AG09309 (cell line): ENCODE data around the gene PSMC3IP.
"Not testable (repeated sequence)": the region's sequence is repeated elsewhere in the genome, so short reads cannot be mapped to it uniquely, and the experiment has no call there.

Source experiments
- DNase-seq: peaks from one replicate; pipeline ENCODE4 v3.0.0-alpha.2; 2010; ENCODE audit warnings: low read depth
- H3K4me3 ChIP-seq: 2 replicates; pipeline ENCODE4 v1.5.1; 2011; ENCODE audit warnings: mild to moderate bottlenecking, low read depth, low read length, moderate library complexity; ENCODE audit not compliant: control insufficient read depth
- TF ChIP-seq, protein P1 (sequence below): IDR thresholded peaks from 2 replicates; pipeline ENCODE4 v1.5.1; 2011; ENCODE audit warnings: mild to moderate bottlenecking, low read depth, low read length, inconsistent platforms; ENCODE audit not compliant: insufficient read depth, control insufficient read depth; ENCODE audit errors: missing control alignments

PSMC3IP gene

DNA sequence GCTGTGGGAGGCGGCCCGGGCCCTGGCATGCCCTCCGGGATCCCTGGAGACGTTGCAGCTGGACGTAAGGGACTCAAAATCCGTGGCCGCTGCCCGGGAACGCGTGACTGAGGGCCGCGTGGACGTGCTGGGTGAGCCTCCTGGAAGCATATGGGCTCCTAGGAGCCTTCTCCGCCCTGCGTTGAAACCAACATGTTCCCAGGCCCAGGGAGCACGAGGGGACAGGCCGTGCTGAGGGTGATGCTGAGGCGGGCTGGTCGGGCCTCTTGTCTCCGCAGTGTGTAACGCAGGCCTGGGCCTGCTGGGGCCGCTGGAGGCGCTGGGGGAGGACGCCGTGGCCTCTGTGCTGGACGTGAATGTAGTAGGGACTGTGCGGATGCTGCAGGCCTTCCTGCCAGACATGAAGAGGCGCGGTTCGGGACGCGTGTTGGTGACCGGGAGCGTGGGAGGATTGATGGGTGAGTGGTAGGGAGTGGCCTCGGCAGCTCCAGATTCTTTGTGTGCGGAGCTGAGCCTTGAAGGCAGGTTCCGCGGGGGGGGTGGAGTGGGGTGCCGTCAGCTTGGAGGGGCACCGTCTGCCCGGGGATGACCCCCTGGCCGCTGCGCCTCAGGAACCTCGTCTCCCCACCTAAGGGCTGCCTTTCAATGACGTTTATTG is 24.2 kb downstream of the PSMC3IP start:
- TF ChIP-seq, protein P1, sequence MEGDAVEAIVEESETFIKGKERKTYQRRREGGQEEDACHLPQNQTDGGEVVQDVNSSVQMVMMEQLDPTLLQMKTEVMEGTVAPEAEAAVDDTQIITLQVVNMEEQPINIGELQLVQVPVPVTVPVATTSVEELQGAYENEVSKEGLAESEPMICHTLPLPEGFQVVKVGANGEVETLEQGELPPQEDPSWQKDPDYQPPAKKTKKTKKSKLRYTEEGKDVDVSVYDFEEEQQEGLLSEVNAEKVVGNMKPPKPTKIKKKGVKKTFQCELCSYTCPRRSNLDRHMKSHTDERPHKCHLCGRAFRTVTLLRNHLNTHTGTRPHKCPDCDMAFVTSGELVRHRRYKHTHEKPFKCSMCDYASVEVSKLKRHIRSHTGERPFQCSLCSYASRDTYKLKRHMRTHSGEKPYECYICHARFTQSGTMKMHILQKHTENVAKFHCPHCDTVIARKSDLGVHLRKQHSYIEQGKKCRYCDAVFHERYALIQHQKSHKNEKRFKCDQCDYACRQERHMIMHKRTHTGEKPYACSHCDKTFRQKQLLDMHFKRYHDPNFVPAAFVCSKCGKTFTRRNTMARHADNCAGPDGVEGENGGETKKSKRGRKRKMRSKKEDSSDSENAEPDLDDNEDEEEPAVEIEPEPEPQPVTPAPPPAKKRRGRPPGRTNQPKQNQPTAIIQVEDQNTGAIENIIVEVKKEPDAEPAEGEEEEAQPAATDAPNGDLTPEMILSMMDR: no peak
- no peak for DNase-seq
- H3K4me3 ChIP-seq: peak overlapping the region; percentile 97

DNA sequence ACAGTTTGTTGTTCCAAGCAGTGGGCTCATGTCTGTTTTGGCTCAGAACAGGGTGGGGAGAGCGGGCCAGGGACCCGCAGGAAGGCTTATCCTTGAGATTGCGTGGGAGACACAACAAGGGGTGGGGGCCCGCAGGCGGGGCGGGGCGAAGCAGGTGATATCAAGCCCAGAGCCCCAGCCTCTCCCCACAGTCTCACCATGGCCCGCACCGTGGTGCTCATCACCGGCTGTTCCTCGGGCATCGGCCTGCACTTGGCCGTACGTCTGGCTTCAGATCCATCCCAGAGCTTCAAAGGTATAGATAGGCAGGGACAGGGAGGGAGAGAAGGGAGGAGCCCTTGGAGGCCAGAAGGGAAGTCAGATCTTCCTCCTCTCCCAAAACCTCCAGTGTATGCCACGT is 24.8 kb downstream of the PSMC3IP start, which contains the start of gene HSD17B1:
Gene HSD17B1 (plus strand): TSS at position 188 of the 400 bp plus-strand sequence. CDS start 11 bp downstream, at position 199.
- peak within 1 kb of the TSS; percentile 97 for H3K4me3 ChIP-seq
- not testable (repeated sequence) for DNase-seq

DNA sequence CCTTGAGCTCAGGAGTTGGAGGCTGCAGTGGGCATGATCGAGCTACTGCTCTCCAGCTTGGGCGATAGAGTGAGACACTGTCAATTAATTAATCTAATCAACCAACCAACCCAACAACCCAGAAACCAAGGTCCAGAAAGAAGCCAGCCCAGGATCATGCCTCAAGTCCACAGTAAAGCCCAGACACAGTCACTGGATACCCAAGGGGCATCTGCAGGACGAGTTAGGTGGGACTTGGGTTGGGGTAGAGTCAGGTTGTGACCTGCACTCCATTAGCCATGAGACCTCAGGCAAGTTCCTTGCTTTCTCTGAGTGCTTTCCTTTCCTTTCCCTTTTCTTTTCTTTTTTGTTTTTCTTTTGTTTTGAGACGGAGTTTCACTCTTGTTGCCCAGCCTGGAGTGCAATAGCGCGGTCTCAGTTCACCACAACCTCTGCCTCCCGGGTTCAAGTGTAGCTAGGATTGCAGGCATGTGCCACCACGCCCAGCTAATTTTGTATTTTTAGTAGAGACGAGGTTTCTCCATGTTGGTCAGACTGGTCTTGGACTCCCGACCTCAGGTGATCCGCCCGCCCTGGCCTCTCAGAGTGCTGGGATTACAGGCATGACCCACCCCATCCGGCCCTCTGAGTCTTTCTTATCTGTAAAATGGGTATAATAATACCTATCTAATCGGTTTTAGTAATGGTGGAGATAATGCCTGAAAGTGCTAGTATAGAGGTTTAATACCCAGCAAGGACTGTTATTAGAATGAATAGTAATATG is 28.4 kb downstream of the PSMC3IP start:
- no peak for DNase-seq
- TF ChIP-seq, protein P1: no peak
- H3K4me3 ChIP-seq: no peak overlapping the region

DNA sequence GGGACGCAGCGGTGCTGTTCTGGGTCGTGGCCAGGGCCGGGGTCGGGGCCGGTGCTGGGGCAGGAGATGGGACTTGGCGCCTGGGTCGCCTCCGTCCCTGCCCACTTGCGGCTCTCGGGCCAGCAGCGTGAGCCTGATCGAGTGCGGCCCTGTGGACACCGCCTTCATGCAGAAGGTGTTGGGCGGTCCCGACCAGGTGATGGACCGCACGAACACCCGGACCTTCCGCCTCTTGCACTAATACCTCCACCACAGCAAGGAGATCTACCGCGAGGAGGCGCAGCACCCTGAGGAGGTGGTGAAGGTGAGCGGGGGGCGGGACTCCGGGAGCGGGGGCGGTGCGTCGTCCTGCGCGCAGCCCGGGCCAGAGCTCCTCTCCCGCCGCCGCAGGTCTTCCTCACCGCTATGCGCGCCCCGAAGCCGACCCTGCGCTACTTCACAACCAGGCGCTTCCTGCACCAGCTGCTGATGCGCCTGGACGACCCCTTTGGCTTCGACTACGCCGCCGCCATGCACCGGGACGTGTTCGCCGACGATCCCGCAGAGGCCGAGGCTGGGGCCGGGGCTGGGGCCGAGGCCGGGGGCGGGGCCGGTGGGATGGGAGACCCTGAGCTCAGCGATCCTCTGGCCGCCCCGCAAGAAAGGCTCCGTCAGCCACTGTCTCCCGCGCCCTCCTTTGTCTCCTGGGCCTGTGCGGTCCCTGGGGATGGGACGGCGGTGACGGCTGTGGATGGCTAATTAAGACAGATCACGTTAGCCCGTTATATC is 29.3 kb downstream of the PSMC3IP start:
- TF ChIP-seq, protein P1: no peak
- no peak overlapping the region for H3K4me3 ChIP-seq
- DNase-seq: no peak

DNA sequence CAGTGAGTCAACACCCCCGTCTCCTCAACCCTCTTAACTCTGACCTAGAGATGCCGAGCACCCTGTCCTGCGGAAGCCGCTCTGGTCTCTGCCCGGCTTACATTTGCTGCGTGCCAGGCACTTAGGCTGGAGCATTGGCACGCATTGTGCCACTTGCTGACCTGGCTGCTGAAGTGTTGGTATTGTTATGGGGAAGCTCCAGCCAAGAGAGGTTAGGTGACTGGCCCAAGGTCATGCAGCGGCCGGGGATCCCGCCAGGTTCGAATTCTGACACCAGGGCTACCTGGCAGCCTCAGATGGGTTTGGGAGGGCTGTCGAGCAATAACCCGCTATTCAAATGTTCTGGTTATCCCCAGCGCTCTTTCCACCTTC is 29.8 kb downstream of the PSMC3IP start:
- TF ChIP-seq, protein P1: no peak
- H3K4me3 ChIP-seq: no peak overlapping the region
- no peak for DNase-seq

DNA sequence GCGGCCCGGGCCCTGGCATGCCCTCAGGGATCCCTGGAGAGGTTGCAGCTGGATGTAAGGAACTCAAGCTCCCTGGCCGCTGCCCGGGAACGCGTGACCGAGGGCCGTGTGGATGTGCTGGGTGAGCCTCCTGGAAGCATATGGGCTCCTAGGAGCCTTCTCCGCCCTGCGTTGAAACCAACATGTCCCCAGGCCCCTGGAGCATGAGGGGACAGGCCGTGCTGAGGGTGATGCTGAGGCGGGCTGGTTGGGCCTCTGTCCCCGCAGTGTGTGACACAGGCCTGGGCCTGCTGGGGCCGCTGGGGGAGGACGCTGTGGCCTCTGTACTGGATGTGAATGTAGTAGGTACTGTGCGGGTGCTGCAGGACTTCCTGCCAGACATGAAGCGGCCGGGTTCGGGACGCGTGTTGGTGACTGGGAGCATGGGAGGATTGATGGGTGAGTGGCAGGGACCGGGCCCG is 30.5 kb downstream of the PSMC3IP start:
- TF ChIP-seq, protein P1: no peak

DNA sequence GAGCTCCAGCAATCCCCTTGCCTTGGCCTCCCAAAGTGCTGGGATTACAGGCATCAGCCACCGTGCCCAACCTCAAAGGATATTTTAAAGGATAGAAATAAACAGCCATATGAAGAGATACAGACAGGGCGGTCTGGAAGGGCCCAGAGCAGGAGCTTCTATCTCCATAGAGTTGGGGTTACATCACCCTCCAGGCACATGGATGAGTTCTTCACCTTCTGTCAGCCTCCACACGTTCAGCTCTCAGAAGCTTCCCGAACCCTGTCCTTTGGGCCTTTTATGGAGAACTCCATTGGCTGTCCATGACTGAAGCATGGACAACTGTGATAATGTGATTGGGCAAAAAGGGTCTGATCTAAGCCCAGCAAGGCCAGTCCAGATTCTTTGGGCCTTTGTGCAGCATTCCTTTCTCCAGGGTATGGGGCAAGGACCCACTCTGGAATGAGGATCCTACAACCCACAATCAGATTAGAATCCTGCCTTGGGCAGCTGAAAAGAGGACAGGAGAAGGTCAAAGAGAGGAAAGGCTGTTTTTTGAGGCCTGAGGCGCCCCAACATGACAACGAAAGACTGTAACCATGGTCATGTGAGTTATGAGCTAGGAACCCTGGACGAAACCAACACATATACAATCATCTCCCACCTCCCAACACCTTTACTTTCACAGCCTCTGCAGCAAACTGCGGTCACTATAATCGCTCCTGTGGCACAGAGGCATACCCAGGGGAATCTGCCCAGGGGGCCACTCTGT is 31.6 kb downstream of the PSMC3IP start:
- H3K4me3 ChIP-seq, DNase-seq: not testable (repeated sequence)

More for the DNA sequence above, 30.5 kb downstream of the PSMC3IP start:
- no peak overlapping the region for H3K4me3 ChIP-seq
- no peak for DNase-seq
